GM12875 (cell line): ENCODE results near the gene LRRC43.

Experiments used
- H3K4me3 ChIP-seq: one replicate; pipeline ENCODE4 v1.5.1; 2011; ENCODE audit warnings: low read depth, low read length, control low read depth
- TF ChIP-seq, protein P1 (sequence below): IDR thresholded peaks from 2 replicates; pipeline ENCODE4 v1.5.1; 2011; ENCODE audit warnings: low read depth, mild to moderate bottlenecking, control low read depth, inconsistent platforms, low read length, moderate library complexity, borderline replicate concordance; ENCODE audit not compliant: insufficient read depth

LRRC43 gene

DNA sequence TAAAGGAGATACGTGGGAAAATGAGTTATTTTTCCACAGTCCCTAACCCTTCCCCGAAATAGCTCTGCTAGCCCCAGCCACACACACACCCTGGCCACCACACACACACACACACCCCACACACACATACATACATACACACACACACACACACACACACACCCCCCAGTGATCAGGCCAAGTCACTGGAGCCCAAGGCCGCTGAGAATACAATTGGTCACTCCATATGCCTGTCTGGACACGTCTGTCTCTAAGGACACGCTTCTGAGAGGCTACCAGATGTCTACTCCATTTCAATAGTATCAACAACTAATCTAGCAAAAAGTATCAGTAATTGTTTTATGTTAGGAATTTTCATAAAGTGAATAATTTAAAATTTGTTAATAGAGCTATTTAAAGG lies 55.9 kb downstream of the LRRC43 start:
- TF ChIP-seq, protein P1, sequence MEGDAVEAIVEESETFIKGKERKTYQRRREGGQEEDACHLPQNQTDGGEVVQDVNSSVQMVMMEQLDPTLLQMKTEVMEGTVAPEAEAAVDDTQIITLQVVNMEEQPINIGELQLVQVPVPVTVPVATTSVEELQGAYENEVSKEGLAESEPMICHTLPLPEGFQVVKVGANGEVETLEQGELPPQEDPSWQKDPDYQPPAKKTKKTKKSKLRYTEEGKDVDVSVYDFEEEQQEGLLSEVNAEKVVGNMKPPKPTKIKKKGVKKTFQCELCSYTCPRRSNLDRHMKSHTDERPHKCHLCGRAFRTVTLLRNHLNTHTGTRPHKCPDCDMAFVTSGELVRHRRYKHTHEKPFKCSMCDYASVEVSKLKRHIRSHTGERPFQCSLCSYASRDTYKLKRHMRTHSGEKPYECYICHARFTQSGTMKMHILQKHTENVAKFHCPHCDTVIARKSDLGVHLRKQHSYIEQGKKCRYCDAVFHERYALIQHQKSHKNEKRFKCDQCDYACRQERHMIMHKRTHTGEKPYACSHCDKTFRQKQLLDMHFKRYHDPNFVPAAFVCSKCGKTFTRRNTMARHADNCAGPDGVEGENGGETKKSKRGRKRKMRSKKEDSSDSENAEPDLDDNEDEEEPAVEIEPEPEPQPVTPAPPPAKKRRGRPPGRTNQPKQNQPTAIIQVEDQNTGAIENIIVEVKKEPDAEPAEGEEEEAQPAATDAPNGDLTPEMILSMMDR: no peak
- no peak overlapping the region for H3K4me3 ChIP-seq

DNA sequence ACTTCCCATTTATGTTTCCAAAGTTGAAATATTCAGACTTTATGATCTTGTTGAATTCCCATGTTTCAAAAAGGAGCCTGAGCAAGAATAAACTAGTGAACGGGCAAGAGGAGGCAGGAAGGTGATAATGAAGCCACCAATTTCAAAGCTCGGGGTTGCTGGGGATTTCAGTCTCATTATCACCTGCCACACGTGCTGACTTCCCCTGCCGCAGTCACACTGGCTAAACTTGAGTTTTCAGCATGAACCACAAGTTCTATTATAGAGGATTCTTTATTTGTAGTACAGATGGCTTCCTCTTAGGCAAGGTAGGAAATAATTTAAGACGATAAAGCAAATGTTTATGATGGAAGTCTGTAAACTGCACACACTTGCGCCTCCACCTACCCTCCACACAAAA lies 61.0 kb downstream of the LRRC43 start:
- H3K4me3 ChIP-seq: no peak overlapping the region
- TF ChIP-seq, protein P1: no peak

DNA sequence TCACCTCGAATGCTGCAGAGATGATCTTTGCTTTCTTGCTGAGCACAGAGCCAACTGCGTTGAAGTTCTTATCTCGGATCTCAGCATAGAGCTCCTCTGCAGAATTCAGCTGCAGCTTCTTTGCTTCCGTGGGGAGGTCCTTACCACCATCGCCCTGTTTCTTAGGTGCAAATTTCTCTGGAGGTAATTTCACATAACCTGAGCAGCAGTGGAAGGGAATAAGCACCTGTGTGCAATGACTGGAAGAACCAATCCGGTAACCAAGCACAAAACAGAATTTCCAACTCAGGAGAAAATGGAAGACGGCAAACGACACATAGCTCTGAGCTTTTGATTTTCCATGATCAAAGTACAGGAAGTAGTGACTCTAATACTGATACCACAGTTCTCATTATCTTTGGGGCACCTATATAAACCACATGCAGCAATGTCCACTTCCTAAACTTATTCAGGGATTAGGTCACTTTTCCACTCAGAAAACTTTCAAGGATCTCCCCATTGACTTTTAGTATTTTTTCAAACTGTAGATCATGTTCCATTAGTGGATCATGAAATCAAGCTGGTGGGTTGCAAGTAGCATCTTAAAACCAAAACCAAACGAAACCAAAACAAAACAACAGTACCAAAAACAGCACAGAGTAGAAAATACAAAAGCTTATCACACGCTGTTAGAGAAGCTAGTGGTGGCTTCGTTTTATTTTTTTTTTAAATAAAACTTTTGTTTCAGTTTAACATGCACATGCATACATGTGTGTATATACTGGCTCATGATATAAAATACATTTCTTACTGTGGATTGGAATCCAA lies 61.8 kb downstream of the LRRC43 start:
- no peak overlapping the region for H3K4me3 ChIP-seq
- TF ChIP-seq, protein P1: no peak

DNA sequence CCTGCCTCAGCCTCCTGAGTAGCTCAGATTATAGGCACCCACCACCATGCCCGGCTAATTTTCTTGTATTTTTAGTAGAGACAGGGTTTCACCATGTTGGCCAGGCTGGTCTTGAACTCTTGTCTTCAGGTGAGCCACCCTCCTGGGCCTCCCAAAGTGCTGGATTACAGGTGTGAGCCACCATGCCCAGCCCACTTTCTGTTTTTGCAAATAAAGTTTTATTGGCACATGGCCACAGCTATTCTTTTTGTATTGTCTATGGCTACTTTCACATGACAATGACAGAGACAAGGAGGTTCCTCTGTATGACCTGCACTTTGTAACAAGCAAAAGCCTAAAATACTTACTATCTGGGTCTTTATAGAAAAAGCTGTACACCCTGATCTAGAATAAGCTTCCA lies 62.6 kb downstream of the LRRC43 start:
- TF ChIP-seq, protein P1: no peak
- H3K4me3 ChIP-seq: no peak overlapping the region

DNA sequence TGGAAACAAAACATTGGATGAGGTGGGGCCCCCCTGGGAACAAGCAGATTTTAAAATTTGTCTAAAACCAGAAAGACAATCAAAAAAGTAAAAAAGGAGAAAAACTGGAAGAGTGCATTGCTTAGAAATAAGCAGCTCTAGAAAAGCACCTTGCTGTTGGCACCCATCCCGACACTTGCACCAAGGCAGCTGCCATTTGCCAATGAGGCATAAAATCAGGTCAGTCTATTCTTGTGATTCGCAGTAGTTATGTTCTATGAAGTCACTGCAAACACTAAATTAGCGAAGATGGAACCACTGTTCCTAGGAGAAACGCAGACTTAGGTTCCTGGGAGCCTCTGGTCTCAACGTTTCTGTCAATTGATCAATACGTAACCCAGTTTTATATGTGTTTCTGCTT lies 67.1 kb downstream of the LRRC43 start:
- TF ChIP-seq, protein P1: no peak
- no peak overlapping the region for H3K4me3 ChIP-seq

DNA sequence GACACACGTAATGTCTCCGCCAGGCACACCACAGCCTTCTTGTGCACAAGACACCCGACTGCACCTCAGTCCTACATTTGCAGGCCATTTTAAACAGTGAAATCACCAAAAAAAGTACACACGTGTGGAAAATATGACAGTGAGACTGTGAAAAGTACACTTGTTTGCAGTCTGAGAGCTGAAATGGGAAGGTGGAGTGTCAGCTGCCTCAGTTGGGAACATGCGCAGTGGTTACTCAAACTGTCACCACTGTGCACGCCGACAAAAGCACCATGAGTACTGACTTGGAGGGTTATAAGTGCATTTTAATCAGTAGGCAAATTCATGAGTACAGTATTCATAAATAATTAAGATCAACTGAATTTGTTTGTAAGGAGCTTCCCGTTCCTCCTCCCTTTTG lies 67.6 kb downstream of the LRRC43 start:
- TF ChIP-seq, protein P1: no peak

More for the DNA sequence above, 67.6 kb downstream of the LRRC43 start:
- H3K4me3 ChIP-seq: no peak overlapping the region
